ENCODE data around the gene COL6A3. TPM values are rescaled to one million over a fixed set of nuclear protein-coding genes. Genes with fewer than 3 reads are reported as not detected.
"Not testable (repeated sequence)": the region's sequence is repeated elsewhere in the genome, so short reads cannot be mapped to it uniquely, and the experiment has no call there.

COL6A3 gene
- total RNA-seq, 2 experiments from 2014 or later, result 1.3 TPM

- CTCF ChIA-PET, result no interaction called here
- Mint-ChIP-seq H3K4me1 (ENCODE audit: low read depth) (no peaks in the 10 kb centered on the region), H3K27ac (no peak overlapping the region), H3K36me3 (ENCODE audit: low read depth) (no peaks in the 10 kb centered on the region), H3K4me3 (no peak overlapping the region), H3K27me3 (no peaks in the 10 kb centered on the region), H3K9me3 (no peaks in the 10 kb centered on the region)
- Histone ChIP-seq H3K9me3 (ENCODE audit: control insufficient read depth in 1 of 2, insufficient read depth in 1 of 2, low read length in 2 of 2) (no peaks in the 10 kb centered on the region), H3K36me3 (ENCODE audit: insufficient read depth, low read length) (no peaks in the 10 kb centered on the region), H3K27ac (ENCODE audit: low read depth in 1 of 2, low read length in 2 of 2) (no peak overlapping the region), H3K4me1 (ENCODE audit: insufficient read depth, low read length) (no peaks in the 10 kb centered on the region), H3K27me3 (ENCODE audit: control insufficient read depth in 1 of 2, insufficient read depth in 2 of 2, low read length in 2 of 2) (no peaks in the 10 kb centered on the region), H3K4me3 (ENCODE audit: low read length) (no peak overlapping the region)
- no peak for ATAC-seq (ENCODE audit: poor library complexity)
- POLR2A ChIA-PET, result no interaction called here
- no peak for TF ChIP-seq CTCF (IDR thresholded peaks at IDR 0.05)
- intact Hi-C loops (cut with DNase I, micrococcal nuclease), result no loop called here
- no peak for DNase-seq
These were observed 1.3 kb downstream of the COL6A3 start for GRCh38 chr2:237412646-237412987.

GRCh38 chr2:237411683-237412423, 2.1 kb downstream of the COL6A3 start:
- Histone ChIP-seq H3K27ac (ENCODE audit: low read depth in 1 of 2, low read length in 2 of 2) (no peak overlapping the region), H3K27me3 (ENCODE audit: control insufficient read depth in 1 of 2, insufficient read depth in 2 of 2, low read length in 2 of 2) (no peaks in the 10 kb centered on the region), H3K4me1 (ENCODE audit: insufficient read depth, low read length) (no peaks in the 10 kb centered on the region), H3K9me3 (ENCODE audit: control insufficient read depth in 1 of 2, insufficient read depth in 1 of 2, low read length in 2 of 2) (no peaks in the 10 kb centered on the region), H3K4me3 (ENCODE audit: low read length) (no peak overlapping the region), H3K36me3 (ENCODE audit: insufficient read depth, low read length) (no peaks in the 10 kb centered on the region)
- TF ChIP-seq CTCF (IDR thresholded peaks at IDR 0.05), result no peak
- intact Hi-C loops (cut with DNase I, micrococcal nuclease), result no loop called here
- no peaks in the 10 kb centered on the region for H3K36me3 Mint-ChIP-seq (ENCODE audit: low read depth)
- no peak overlapping the region for H3K27ac Mint-ChIP-seq
- ChIA-PET POLR2A (no interaction called here), CTCF (interaction anchor here (2.8 kb wide), 1 partner anchor 9 kb away, joined by 10 read pairs; no protein-coding TSS in a partner anchor)
- DNase-seq, result no peak
- H3K4me1 Mint-ChIP-seq (ENCODE audit: low read depth), result no peaks in the 10 kb centered on the region
- no peak overlapping the region for H3K4me3 Mint-ChIP-seq
- H3K9me3 Mint-ChIP-seq, result no peaks in the 10 kb centered on the region
- H3K27me3 Mint-ChIP-seq, result no peaks in the 10 kb centered on the region
- no peak for ATAC-seq (ENCODE audit: poor library complexity)

GRCh38 chr2:237411092-237411601, 2.8 kb downstream of the COL6A3 start:
- Mint-ChIP-seq H3K27me3 (no peaks in the 10 kb centered on the region), H3K9me3 (no peaks in the 10 kb centered on the region), H3K36me3 (ENCODE audit: low read depth) (no peaks in the 10 kb centered on the region), H3K4me3 (no peak overlapping the region), H3K4me1 (ENCODE audit: low read depth) (no peaks in the 10 kb centered on the region), H3K27ac (no peak overlapping the region)
- Histone ChIP-seq H3K9me3 (ENCODE audit: control insufficient read depth in 1 of 2, insufficient read depth in 1 of 2, low read length in 2 of 2) (no peaks in the 10 kb centered on the region), H3K36me3 (ENCODE audit: insufficient read depth, low read length) (no peaks in the 10 kb centered on the region), H3K4me1 (ENCODE audit: insufficient read depth, low read length) (no peaks in the 10 kb centered on the region), H3K27ac (ENCODE audit: low read depth in 1 of 2, low read length in 2 of 2) (no peak overlapping the region), H3K4me3 (ENCODE audit: low read length) (no peak overlapping the region), H3K27me3 (ENCODE audit: control insufficient read depth in 1 of 2, insufficient read depth in 2 of 2, low read length in 2 of 2) (no peaks in the 10 kb centered on the region)
- POLR2A ChIA-PET, result interaction anchor here (1.1 kb wide), 1 partner anchor 11 kb away, joined by 3 read pairs; no protein-coding TSS in a partner anchor
- intact Hi-C loops (cut with DNase I, micrococcal nuclease), result no loop called here
- ATAC-seq (ENCODE audit: poor library complexity) (no peak), DNase-seq (no peak)
- TF ChIP-seq CTCF (IDR thresholded peaks at IDR 0.05), result no peak
- CTCF ChIA-PET, result interaction anchor here (2.8 kb wide), 1 partner anchor 10 kb away, joined by 10 read pairs; no protein-coding TSS in a partner anchor

- DNase-seq; POLR2A ChIA-PET; H3K27ac ChIP-seq (ENCODE audit: low read depth in 1 of 2, low read length in 2 of 2); H3K4me3 ChIP-seq (ENCODE audit: low read length); ATAC-seq (ENCODE audit: poor library complexity); H3K27me3 ChIP-seq (ENCODE audit: control insufficient read depth in 1 of 2, insufficient read depth in 2 of 2, low read length in 2 of 2); H3K9me3 ChIP-seq (ENCODE audit: control insufficient read depth in 1 of 2, insufficient read depth in 1 of 2, low read length in 2 of 2); H3K27me3 Mint-ChIP-seq; H3K4me3 Mint-ChIP-seq; H3K27ac Mint-ChIP-seq; H3K36me3 Mint-ChIP-seq (ENCODE audit: low read depth); H3K9me3 Mint-ChIP-seq; intact Hi-C loops (cut with DNase I, micrococcal nuclease); H3K36me3 ChIP-seq (ENCODE audit: insufficient read depth, low read length); H3K4me1 ChIP-seq (ENCODE audit: insufficient read depth, low read length); H3K4me1 Mint-ChIP-seq (ENCODE audit: low read depth): not testable (repeated sequence)
- CTCF ChIA-PET, result interaction anchor here (1.0 to 2.8 kb wide), 2 partner anchors 12 to 66 kb away, joined by 4 to 10 read pairs; no protein-coding TSS in a partner anchor
These were observed 4.7 kb downstream of the COL6A3 start for GRCh38 chr2:237409263-237409662.
